CD14-positive monocyte (primary cell): ENCODE measurements around the gene EGLN1. TPM values are rescaled to one million over a fixed set of nuclear protein-coding genes. Genes with fewer than 3 reads are reported as not detected.
A peak's percentile ranks its signal among the peaks of the same experiment; 100 is the strongest.

Source experiments
- DNase-seq, 3 donors: peaks; one replicate each; pipeline ENCODE4 v3.0.0-alpha.2; 2011 to 2022
- H2AFZ ChIP-seq: 2 replicates; pipeline ENCODE4 v1.6.0; 2012; ENCODE audit warnings: mild to moderate bottlenecking, low read depth, low read length, inconsistent platforms; ENCODE audit not compliant: insufficient read depth, poor library complexity, severe bottlenecking
- H3K27ac ChIP-seq, 2 donors: 1 replicate in 1 of 2; 2 replicates in 1 of 2; pipeline ENCODE4 v1.5.1; 2012 to 2013; ENCODE audit warnings: low read length in 2 of 2, control low read depth in 1 of 2, inconsistent platforms in 1 of 2, low read depth in 1 of 2, mild to moderate bottlenecking in 1 of 2
- H3K27me3 ChIP-seq, 2 donors: one replicate each; pipeline versions ENCODE4 v1.6.0 to v1.6.1; 2011 to 2013; ENCODE audit warnings: low read length in 2 of 2; ENCODE audit not compliant: control insufficient read depth in 2 of 2, insufficient read depth in 2 of 2
- H3K36me3 ChIP-seq, 2 donors: replicated peaks in 1 of 2; 1 replicate in 1 of 2; 2 replicates in 1 of 2; pipeline versions ENCODE4 v1.5.1 to v1.6.1; 2012 to 2013; ENCODE audit warnings: low read length in 2 of 2, control low read depth in 1 of 2, inconsistent platforms in 1 of 2, mild to moderate bottlenecking in 1 of 2; ENCODE audit not compliant: insufficient read depth in 2 of 2, control insufficient read depth in 1 of 2
- H3K4me1 ChIP-seq, 2 donors: 1 replicate in 1 of 2; 2 replicates in 1 of 2; pipeline versions ENCODE4 v1.5.1 to v1.6.1; 2012 to 2013; ENCODE audit warnings: low read length in 2 of 2, control low read depth in 1 of 2, inconsistent platforms in 1 of 2, mild to moderate bottlenecking in 1 of 2, moderate library complexity in 1 of 2; ENCODE audit not compliant: insufficient read depth in 2 of 2, control insufficient read depth in 1 of 2
- H3K4me2 ChIP-seq: replicated peaks from 2 replicates; pipeline ENCODE3; 2012; ENCODE audit warnings: low read length, moderate library complexity, mild to moderate bottlenecking; ENCODE audit not compliant: poor library complexity, severe bottlenecking; ENCODE audit errors: extremely low read depth
- H3K4me3 ChIP-seq, 3 experiments: fragments of 200-600 bp in 1 of 3; sonication (generic) in 1 of 3; replicated peaks in 1 of 3; 1 replicate in 2 of 3; 2 replicates in 1 of 3; pipeline ENCODE4 v1.5.1; 2011 to 2013; ENCODE audit warnings: low read length in 3 of 3, mild to moderate bottlenecking in 3 of 3, control low read depth in 2 of 3, low read depth in 2 of 3, inconsistent platforms in 1 of 3, moderate library complexity in 1 of 3
- H3K79me2 ChIP-seq: 2 replicates; pipeline ENCODE4 v1.6.0; 2012; ENCODE audit warnings: mild to moderate bottlenecking, control low read depth, inconsistent platforms, low read length, moderate library complexity; ENCODE audit not compliant: insufficient read depth
- H3K9ac ChIP-seq: 2 replicates; pipeline ENCODE4 v1.6.0; 2017; ENCODE audit warnings: low read length, mild to moderate bottlenecking; ENCODE audit not compliant: insufficient read depth, poor library complexity, severe bottlenecking
- H3K9me3 ChIP-seq, 2 donors: replicated peaks in 1 of 2; 1 replicate in 1 of 2; 2 replicates in 1 of 2; pipeline versions ENCODE4 v1.5.1 to v1.6.1; 2012 to 2013; ENCODE audit warnings: low read length in 2 of 2, control low read depth in 1 of 2; ENCODE audit not compliant: control insufficient read depth in 1 of 2, insufficient read depth in 1 of 2
- H4K20me1 ChIP-seq: 2 replicates; pipeline ENCODE4 v1.6.0; 2012; ENCODE audit warnings: mild to moderate bottlenecking, low read length, control low read depth, moderate library complexity; ENCODE audit not compliant: insufficient read depth
- H3K27ac Mint-ChIP-seq, 7 donors: one replicate each; pipeline ENCODE4 v1.8.0; 2020; ENCODE audit warnings: mild to moderate bottlenecking in 7 of 7, mixed read lengths in 7 of 7, moderate library complexity in 6 of 7, inconsistent platforms in 2 of 7
- H3K27me3 Mint-ChIP-seq, 3 donors: one replicate each; pipeline ENCODE4 v1.8.0; 2021 to 2022; ENCODE audit warnings: low read depth in 3 of 3, mild to moderate bottlenecking in 3 of 3, mixed read lengths in 3 of 3, moderate library complexity in 3 of 3, inconsistent platforms in 1 of 3
- H3K36me3 Mint-ChIP-seq, 2 donors: one replicate each; pipeline ENCODE4 v1.8.0; 2020; ENCODE audit warnings: mixed read lengths in 2 of 2, inconsistent platforms in 1 of 2, mild to moderate bottlenecking in 1 of 2
- H3K4me1 Mint-ChIP-seq: one replicate; pipeline ENCODE4 v1.8.0; 2020; ENCODE audit warnings: mild to moderate bottlenecking, mixed read lengths
- H3K4me3 Mint-ChIP-seq, 2 donors: one replicate each; pipeline ENCODE4 v1.8.0; 2020; ENCODE audit warnings: mild to moderate bottlenecking in 2 of 2, mixed read lengths in 2 of 2, moderate library complexity in 1 of 2
- H3K9me3 Mint-ChIP-seq, 7 donors: one replicate each; pipeline ENCODE4 v1.8.0; 2020 to 2022; ENCODE audit warnings: mixed read lengths in 7 of 7, mild to moderate bottlenecking in 6 of 7, moderate library complexity in 6 of 7, inconsistent platforms in 2 of 7
- CTCF ChIP-seq: fragments of 200-600 bp; IDR thresholded peaks from one replicate; pipeline ENCODE4 v1.8.0; 2022; ENCODE audit warnings: antibody characterized with exemption, mild to moderate bottlenecking
- WGBS: methylation state at CpG from one replicate; pipeline ENCODE4 v1.1.5; 2013; ENCODE audit warnings: missing lambda C conversion rate; ENCODE audit not compliant: insufficient coverage; 5-methylcytosine and 5-hydroxymethylcytosine counted together
- intact Hi-C, 2 donors: fragments of 100-400 bp; cut with micrococcal nuclease; formaldehyde crosslinking; loops; one replicate each; pipeline versions ENCODE4 v1.15.0 to v1.15.1; 2023
- polyA plus RNA-seq, 3 donors: library from polyadenylated mRNA; depleted of rRNA in 1 of 3; unstranded in 2 of 3; stranded (reverse) in 1 of 3; fragments of 300-500 nt in 2 of 3; fragments of >200 nt in 1 of 3; fragmentation: Illumina TruSeq in 2 of 3; gene quantifications; 1 replicate in 2 of 3; 2 replicates in 1 of 3; pipeline ENCODE4 v1.2.3, GENCODE V29; 2012 to 2021

EGLN1 gene
- polyA plus RNA-seq, 3 donors = 12.9 to 27.7 (median 23.1) TPM

- peaks cover 96% of the 10 kb centered on the region for H4K20me1 ChIP-seq
- H3K4me1 Mint-ChIP-seq = peaks cover 22% of the 10 kb centered on the region
- peaks cover 85% of the 10 kb centered on the region for H3K79me2 ChIP-seq
These were observed 34.1 kb downstream of the EGLN1 start for GRCh38 chr1:231387770-231388669.

GRCh38 chr1:231386466-231386865 lies 35.6 kb downstream of the EGLN1 start:
- Mint-ChIP-seq H3K27ac (no peak overlapping the region), H3K4me3 (no peak overlapping the region), H3K4me1 (peaks cover 25% of the 10 kb centered on the region), H3K36me3 (peaks cover 3 to 19% of the 10 kb centered on the region in 2 donors), H3K9me3 (no peaks in the 10 kb centered on the region), H3K27me3 (no peaks in the 10 kb centered on the region)
- no peak overlapping the region for H3K27ac ChIP-seq
- no peaks in the 10 kb centered on the region for H3K27me3 ChIP-seq
- no peaks in the 10 kb centered on the region for H3K36me3 ChIP-seq
- peaks cover 4 to 11% of the 10 kb centered on the region in 2 donors for H3K4me1 ChIP-seq
- H3K9me3 ChIP-seq = no peaks in the 10 kb centered on the region
- DNase-seq = no peak
- H3K79me2 ChIP-seq = peaks cover 90% of the 10 kb centered on the region
- peaks cover 100% of the 10 kb centered on the region for H4K20me1 ChIP-seq
- no peak overlapping the region for H2AFZ ChIP-seq
- H3K4me2 ChIP-seq = no peak overlapping the region
- H3K9ac ChIP-seq = no peak overlapping the region
- no peak overlapping the region for H3K4me3 ChIP-seq
- intact Hi-C loops = no loop called here
- TF ChIP-seq CTCF = no peak

More at GRCh38 chr1:231387770-231388669, 34.1 kb downstream of the EGLN1 start:
- H3K36me3 ChIP-seq = no peaks in the 10 kb centered on the region
- peaks cover 4 to 11% of the 10 kb centered on the region in 2 donors for H3K4me1 ChIP-seq
- intact Hi-C loops = no loop called here
- H3K4me3 ChIP-seq = no peak overlapping the region
- Mint-ChIP-seq H3K27ac (peak overlapping the region in 3 of 7 donors; percentile 21 to 73 (median 68)), H3K9me3 (no peaks in the 10 kb centered on the region), H3K36me3 (peaks cover 3 to 22% of the 10 kb centered on the region in 2 donors), H3K4me3 (no peak overlapping the region), H3K27me3 (no peaks in the 10 kb centered on the region)
- no CpG with 5 or more reads among the region's 5 CpGs for WGBS
- H3K9me3 ChIP-seq = no peaks in the 10 kb centered on the region
- DNase-seq = peak in 1 of 3 donors; percentile 38
- TF ChIP-seq CTCF = no peak
- no peaks in the 10 kb centered on the region for H3K27me3 ChIP-seq
- H3K27ac ChIP-seq = no peak overlapping the region
- no peak overlapping the region for H2AFZ ChIP-seq
- no peak overlapping the region for H3K4me2 ChIP-seq
- H3K9ac ChIP-seq = no peak overlapping the region
